Bone marrow (tissue), 2 donors: ENCODE results near the gene SCEL.
"Not testable (repeated sequence)": the region's sequence is repeated elsewhere in the genome, so short reads cannot be mapped to it uniquely, and the experiment has no call there.

Experiments used
- DNase-seq, 2 donors: peaks; one replicate each; lab custom pipeline; 2025; lab: John Stamatoyannopoulos, UW

Gene SCEL

GRCh38 chr13:77558016-77558415 is 22.5 kb downstream of the SCEL start:
- no peak for DNase-seq

GRCh38 chr13:77563111-77563510 is 27.6 kb downstream of the SCEL start:
- no peak for DNase-seq

GRCh38 chr13:77565635-77566034 is 30.1 kb downstream of the SCEL start:
- DNase-seq: no peak

- DNase-seq: no peak
Measured at GRCh38 chr13:77571956-77572355, 36.5 kb downstream of the SCEL start.

GRCh38 chr13:77574096-77574495 is 38.6 kb downstream of the SCEL start:
- DNase-seq: no peak

- no peak for DNase-seq
Measured at GRCh38 chr13:77579959-77580358, 44.5 kb downstream of the SCEL start.

GRCh38 chr13:77580748-77581147 is 45.2 kb downstream of the SCEL start:
- DNase-seq: no peak

GRCh38 chr13:77583581-77583980 is 48.1 kb downstream of the SCEL start:
- DNase-seq: no peak

GRCh38 chr13:77584106-77584505 is 48.6 kb downstream of the SCEL start:
- DNase-seq: no peak

GRCh38 chr13:77595166-77595810 is 59.8 kb downstream of the SCEL start:
- no peak for DNase-seq

GRCh38 chr13:77596777-77597176 is 61.3 kb downstream of the SCEL start:
- DNase-seq: no peak

GRCh38 chr13:77599351-77599750 is 63.8 kb downstream of the SCEL start:
- DNase-seq: no peak

GRCh38 chr13:77600701-77601100 is 65.2 kb downstream of the SCEL start:
- DNase-seq: no peak

- DNase-seq: no peak
Measured at GRCh38 chr13:77611068-77611467, 75.6 kb downstream of the SCEL start.

GRCh38 chr13:77616027-77616426 is 80.5 kb downstream of the SCEL start:
- DNase-seq: no peak

GRCh38 chr13:77619655-77620054 is 84.1 kb downstream of the SCEL start:
- DNase-seq: no peak

GRCh38 chr13:77620138-77620537 is 84.6 kb downstream of the SCEL start:
- DNase-seq: no peak

GRCh38 chr13:77623806-77624205 is 88.3 kb downstream of the SCEL start:
- DNase-seq: no peak

- DNase-seq: no peak
Measured at GRCh38 chr13:77628170-77628569, 92.7 kb downstream of the SCEL start.

GRCh38 chr13:77637588-77637987 is 102.1 kb downstream of the SCEL start:
- DNase-seq: no peak

- DNase-seq: no peak
Measured at GRCh38 chr13:77650409-77650808, 114.9 kb downstream of the SCEL start.

GRCh38 chr13:77653301-77653700 is 117.8 kb downstream of the SCEL start:
- no peak for DNase-seq

GRCh38 chr13:77660016-77660415 is 124.5 kb downstream of the SCEL start:
- DNase-seq: not testable (repeated sequence)

- DNase-seq: no peak
Measured at GRCh38 chr13:77660841-77661250, 125.3 kb downstream of the SCEL start.
